Breast epithelium (tissue), 3 donors: ENCODE data around the gene CAMSAP2.

Experiments used
- POLR2A ChIP-seq: fragments of 450-650 bp; IDR thresholded peaks from one replicate; pipeline ENCODE4 v1.6.1; 2016; ENCODE audit warnings: antibody characterized with exemption, mild to moderate bottlenecking, moderate library complexity
- TF ChIP-seq, protein P1 (sequence below), 3 donors: fragments of 450-650 bp; IDR thresholded peaks; one replicate each; pipeline ENCODE4 v1.5.1; 2016 to 2017; ENCODE audit warnings: antibody characterized with exemption in 3 of 3, mild to moderate bottlenecking in 3 of 3, moderate library complexity in 3 of 3

DNA sequence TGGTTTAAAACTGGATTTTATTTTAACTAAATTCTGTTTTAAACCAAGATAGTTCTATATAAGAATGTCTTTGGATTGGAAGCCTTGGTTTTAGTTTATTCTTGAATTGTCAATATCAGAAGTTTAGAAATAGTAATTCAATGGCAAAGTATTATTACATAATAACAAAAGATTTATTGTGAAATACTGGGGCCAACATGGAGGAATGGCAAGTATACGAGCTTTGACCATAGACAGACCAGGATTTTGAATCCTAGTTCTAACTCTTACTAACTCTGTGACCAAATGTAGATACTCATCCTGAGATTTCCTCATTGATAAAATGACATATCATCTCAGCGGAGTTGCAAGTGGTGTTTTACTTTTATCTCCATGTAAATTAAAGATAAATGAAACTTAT is 63.3 kb downstream of the CAMSAP2 start:
- no peak for TF ChIP-seq POLR2A
- TF ChIP-seq, protein P1, sequence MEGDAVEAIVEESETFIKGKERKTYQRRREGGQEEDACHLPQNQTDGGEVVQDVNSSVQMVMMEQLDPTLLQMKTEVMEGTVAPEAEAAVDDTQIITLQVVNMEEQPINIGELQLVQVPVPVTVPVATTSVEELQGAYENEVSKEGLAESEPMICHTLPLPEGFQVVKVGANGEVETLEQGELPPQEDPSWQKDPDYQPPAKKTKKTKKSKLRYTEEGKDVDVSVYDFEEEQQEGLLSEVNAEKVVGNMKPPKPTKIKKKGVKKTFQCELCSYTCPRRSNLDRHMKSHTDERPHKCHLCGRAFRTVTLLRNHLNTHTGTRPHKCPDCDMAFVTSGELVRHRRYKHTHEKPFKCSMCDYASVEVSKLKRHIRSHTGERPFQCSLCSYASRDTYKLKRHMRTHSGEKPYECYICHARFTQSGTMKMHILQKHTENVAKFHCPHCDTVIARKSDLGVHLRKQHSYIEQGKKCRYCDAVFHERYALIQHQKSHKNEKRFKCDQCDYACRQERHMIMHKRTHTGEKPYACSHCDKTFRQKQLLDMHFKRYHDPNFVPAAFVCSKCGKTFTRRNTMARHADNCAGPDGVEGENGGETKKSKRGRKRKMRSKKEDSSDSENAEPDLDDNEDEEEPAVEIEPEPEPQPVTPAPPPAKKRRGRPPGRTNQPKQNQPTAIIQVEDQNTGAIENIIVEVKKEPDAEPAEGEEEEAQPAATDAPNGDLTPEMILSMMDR (IDR thresholded peaks at IDR 0.05): no peak
